ENCODE data around the gene DDX41.

DDX41 gene

DNA sequence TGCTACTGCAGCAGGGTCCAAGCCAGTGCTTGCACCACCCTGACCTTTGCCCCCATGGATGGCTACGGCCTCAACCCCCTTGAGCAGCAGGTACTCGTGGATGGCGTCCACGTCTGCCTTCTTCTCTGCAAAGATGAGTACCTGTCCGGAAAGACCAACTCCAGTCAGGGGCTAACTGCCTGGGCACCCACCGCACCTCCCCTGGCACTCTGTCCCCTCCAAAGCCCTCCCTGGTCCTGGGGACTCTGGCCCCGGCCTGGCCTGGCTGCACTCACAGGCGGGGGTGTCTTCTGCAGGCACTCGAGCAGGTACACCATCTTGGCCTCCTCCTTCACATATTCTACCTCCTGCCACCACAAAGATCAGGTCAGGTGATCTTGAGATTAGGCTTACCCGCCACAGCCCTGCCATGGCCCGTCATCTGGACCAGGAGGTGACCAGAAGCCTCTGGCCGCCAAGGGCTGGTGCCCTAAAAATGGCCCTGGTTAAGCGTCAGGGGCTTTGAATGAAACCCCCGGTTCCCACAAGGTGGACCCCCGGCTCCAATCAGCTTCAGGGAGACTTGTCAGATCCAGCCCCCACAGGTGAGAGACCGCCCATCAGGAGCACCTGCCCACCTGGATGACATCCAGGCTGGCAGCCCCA lies 3.9 kb downstream of the DDX41 start:
- no peak for DNase-seq

DNA sequence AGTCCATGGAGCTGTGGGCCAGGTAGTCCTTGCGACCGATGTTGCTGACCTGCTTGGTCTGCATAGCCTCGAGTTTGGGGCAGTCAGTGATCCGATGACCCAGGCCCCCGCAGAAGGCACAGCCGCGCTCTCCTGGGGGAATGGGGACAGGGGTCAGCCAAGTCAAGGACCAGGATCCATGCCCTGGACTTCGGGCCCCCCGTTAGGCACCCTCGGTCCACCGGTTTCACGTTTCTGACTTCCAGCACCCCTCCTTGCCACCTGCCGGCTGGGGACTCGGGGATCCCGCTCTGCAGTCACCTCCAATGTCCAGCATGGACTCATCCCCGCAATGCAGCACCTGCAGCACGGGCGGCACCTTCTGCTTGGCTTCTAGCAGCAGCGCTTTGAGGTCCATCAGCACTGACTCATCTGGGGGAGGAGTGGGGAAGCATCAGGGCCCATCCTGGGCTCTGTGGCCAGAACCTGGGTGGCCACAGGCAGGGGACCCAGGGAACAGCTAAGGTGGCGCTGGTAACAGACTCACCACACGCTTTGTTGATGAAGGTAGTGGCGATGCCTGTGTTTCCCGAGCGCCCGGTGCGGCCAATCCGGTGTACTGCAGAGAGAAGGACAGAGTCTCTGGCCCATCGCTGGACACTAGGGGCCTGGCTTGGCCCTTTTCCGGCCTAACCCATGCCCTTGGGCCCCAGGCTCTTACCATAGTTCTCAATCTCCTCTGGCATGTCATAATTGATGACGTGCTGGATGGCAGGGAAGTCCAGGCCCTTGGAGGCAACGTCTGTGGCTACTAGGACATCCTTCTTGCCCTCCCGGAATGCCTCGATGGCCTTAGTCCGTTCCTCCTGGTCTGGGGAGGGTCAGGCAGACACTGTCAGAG lies 4.7 kb downstream of the DDX41 start:
- DNase-seq = no peak

DNA sequence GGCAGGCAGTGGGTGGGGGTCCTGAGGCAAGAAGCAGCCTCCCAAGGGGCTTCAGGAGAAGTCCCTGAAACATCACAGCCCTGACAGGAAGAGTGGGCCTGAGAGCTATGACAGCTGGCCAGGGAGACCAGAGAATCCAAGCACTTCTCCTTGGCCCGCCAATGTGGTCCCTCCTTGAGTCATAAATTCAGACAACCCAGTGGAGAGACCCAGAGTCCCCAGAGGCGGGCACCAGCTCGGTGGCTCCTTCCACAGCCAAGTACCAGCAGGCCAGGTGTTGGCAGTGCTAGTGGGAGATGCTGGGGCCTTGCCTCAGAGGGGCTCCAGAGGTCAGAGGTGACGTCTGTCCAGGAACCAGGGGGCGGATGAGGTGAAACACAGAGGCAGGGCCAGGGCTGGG lies 5.6 kb downstream of the DDX41 start:
- no peak for DNase-seq

DNA sequence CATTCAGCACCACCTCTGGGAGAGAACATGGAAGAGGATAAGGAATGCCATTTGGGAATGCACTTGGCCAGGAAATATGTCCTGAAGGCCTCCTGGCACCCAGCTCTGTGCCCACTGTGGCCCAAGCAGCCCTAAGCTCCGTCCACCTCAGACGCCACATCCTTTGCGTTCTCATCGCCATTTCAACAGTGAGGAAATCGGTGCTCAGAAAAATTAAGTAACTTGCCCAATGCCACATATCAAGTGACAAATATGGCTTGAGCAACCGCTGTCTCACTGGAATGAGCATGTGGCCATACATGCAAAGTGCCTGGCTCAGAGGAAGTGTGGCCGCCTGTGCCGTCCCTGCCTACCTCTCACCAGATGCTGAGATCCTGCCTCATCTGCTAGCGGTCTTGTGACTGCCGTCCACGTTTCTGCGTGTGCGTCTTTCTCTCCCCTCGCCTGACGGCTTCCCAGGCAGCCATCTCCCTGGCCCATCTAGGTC lies 6.2 kb downstream of the DDX41 start:
- DNase-seq = peak in 1 of 14 donors; percentile 47

DNA sequence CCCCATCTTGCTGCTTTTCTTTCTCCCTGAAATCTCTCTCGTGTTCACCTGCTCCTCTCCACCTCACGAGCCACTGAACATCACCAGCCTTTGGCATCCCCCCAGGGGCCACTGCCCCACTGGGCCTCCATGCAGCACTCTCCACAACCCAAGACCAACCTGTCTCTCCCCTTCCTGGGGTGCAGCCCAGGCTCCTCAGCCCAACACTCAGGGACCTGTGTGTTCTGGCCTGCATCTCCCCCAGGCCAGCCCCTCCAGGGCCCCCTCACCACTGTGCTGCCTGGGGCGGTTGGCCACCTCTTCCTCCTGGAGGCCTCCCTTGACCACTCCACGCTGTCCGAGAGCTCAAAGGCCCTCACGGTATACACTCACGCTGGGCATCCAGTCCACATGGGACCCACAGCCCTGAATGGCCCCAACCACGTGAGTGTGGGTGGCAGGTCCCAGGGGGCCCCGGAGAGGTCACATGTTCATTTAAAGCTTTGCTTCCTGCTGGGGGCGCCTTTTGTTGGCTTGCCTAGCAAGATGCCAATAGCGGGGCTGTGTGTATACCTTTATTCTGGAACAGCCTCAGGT lies 6.7 kb downstream of the DDX41 start:
- DNase-seq = no peak

DNA sequence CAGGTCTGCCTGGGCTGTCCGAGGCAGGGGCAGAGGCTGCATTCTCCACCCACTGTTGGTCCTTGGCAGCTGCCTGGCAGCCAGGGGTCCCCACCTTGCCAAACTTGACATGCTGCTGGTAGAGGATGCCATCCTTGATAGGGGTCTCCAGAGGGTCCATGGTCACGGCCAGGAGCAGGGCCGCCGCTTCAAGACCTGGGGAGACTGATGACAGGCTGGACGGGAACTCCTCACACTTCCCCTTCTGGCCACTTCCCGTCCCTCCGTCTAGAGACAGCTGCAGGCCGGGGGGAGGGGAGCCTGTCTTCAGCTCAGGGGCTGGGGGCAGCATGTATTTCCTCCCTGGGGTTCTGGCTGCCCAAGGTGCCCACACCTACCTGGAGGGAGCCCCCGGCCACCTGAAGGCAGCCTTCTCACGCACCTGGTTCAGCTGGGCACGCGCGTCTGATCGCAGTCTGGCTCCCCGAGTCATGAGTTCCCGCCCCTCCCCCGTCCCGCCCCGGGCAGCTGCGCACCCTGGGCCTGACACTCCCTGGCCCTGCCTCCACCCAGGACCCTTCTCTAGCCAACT lies 7.3 kb downstream of the DDX41 start, which contains the start of gene DOK3:
Gene DOK3 (minus strand): TSS at position 446 of the 571 bp plus-strand sequence. CDS start 286 bp downstream, at position 160.
- DNase-seq = peak in 6 of 14 donors; percentile 23 to 53 (median 28)

DNA sequence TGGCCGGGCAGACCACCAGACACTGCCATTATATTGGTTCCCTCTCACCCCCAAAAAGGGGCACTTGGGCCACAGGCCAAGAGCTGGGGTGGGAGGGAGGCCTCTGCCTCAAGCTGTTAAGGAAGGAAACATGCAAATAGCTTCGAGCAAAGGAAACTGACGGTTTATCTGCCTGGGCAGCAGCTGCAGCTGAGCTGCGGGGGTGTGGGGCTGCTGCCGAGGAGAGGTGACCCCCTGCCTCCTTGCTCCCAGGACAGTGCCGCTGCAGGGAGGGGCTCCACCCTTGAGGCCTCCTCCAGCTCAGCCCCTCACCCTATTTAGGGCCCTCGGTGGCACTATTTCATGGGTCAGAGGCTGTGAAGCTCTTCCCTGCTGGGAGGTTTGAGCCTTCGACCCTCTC lies 7.9 kb downstream of the DDX41 start:
- DNase-seq = no peak

DNA sequence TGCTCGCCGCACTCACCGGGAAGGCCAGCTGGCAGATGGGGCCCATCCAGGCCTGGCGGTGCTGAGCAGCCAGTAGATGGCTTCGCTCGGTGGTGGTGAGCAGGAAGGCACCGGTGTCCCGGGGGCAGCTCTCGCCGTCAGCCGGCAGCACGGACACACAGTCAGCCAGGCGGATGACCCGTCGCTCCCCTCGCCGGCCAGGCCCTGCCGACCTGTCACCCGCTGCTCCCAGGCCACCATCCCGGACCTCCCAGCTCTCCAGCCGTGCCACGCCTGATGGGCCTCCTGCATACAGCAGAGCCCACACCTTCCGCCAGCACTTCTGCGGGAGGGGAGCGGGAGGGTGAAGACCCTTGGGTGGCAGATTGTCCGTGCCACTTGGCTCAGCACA lies 8.5 kb downstream of the DDX41 start:
- DNase-seq = no peak

DNA sequence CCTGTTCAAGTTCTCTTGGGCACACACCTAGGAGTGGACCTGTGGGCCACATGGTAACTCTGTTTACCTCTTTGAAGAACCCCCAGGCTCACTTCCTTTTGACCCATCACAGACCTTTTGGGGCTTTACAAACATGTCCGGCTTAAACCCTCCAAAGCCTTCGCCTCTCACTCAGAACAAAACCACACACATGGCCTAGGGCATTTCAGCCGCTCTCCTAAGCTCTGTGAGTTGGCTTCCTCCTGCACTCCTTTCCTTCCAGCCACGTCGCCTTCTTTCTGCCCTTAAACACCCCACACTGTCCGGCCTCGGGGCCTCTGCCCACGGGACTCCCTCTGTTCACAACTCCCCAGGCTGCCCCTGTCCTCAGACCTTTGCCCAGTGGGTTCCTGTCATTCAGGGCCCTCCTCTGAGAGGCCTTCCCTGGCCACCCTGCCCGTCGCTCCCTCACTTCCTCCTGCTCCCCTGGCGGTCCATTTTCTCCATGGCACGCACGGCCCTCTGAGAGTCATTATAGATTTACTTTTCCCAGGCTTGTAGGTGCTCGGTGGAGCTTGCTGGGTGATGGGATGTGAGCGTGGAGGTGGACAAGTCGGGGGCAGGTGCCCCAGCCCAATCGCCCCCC lies 9.1 kb downstream of the DDX41 start:
- no peak for DNase-seq

DNA sequence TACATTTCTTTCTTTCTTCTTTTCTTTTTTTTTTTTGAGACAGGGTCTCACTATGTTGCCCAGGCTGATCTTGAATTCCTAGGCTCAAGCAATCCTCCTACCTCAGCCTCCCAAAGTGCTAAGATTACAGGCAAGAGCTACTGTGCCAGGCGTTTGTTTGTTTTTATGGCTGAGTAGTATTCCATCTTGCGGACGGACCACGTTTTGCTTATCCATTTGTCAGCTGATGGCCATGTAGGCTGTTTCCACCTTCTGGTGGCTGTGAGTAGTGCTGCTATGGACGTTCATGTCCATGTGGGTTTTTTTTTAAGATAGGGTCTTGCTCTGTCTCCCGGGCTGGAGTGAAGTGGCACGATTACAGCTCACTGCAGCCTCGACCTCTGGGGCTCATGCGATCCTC lies 9.6 kb downstream of the DDX41 start:
- DNase-seq = no peak

DNA sequence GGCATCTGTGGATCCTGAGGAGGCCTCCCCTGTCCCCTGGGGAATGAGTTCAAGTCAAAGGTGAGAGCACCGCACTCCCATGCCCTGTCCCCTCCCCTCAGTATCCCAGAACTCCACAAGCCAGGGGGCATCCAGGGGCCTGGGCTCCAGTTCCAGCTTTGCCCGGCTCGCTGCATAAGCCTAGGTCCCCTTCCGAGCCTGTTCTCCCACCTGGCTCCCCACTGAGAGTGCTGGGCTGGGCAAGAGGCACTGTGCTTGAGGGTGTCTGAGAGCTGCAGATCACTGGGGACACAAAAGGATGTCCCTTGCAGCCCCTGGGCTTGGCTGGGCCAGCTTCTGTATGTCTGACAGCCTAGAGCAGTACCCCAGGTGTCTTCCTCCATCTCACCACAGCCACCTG lies 11.7 kb downstream of the DDX41 start:
- DNase-seq = no peak

DNA sequence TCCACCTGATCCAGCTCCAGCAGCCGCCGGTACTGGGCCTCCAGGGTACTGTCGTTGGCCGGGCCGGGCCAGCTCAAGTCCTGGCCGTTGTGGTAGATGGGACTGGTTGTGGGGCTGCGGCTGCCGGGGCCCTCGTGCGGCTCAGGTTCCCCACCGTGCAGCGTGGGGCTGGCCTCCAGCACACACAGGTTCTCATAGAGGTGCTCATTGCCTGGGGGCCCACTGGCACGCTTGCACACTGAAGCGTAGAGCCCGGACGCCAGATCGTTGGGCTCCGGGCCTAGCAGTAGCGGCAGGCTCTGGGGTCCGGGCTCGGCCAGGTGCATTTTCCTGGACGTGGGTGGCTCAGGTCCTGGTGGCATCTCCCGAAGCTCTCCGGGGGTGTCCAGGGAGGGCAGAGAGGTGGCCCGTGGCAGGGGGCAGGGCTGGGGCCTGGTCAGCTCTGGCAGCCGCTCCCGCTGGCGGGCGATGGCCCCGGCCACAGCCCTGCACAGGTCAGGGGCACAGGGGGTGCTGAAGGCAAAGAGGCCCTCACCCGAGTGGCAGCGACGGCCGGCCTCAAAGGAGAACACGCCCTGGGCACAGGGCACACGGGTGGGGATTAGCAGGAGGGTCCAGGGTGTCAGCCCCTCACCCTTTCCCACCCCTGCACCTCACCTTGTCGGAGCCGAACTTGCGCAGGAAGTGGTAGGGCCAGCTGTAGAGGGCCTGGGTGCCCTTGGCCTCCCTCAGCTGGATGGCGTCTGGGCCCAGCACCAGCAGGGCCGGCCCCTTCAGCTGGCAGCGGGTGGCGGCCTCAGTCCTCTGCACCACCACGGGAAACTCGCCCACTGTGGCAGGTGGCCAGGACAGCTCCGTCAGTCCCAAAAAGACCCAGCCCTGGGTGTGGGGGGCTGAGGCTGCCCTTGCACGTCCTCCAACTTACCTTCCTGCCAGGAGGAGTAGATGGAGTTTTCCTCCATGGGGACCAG lies 12.4 kb downstream of the DDX41 start:
- DNase-seq = no peak

DNA sequence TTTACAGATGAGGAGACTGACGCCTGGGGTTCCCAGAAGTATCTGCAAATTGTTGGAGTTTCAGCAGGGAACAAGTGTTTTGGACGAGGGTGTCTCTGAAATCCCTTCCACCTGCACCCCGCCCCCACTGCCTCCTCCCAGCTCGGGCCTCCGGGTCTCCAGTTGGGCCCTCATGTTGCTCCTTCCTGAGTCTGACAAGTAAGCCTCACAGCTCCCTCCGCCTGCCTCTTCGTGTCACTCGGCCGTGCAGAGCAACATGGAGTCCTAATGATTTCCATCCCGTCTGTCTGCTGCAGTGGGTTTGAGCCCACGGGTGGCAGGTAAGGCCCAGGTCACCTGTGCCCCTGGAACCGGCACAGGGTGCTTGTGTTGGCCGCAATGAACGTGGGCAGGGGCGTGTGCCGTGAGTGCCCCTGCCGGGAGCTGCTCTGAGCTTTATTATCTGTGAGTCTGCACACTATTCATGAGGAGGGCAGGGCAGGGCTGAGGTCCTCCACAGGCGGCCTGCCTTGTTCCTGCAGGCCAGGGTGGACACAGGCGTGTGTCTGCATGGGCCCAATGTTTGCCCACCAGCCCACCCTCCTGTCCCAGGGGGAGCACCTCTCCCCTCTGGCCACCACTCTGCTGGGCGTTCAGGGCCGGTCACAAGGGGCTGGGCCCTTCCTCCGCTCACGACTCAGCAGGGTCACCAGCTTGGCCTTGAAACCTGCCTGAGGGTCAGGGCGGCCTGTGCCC lies 13.2 kb downstream of the DDX41 start:
- no peak for DNase-seq

DNA sequence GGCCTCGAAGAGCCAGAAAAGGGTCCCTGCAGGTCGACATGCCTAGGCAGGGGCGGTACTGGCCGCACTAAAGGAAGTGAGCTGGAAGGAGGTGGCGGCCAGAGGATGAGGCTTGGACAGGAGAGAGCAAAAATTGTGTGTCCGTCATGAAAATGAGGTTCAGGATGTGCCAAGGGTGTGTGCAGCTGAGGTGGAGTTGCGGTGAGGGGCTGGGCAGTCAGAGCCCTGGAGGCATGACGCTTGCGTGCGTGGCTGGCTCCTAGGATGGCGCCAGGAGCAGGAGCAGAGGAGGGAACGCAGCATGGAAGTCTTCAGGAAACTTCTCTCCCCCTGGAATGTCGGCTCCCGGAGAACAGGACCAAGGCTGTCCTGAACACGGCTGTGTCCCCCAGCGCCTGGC lies 13.9 kb downstream of the DDX41 start:
- DNase-seq = no peak

DNA sequence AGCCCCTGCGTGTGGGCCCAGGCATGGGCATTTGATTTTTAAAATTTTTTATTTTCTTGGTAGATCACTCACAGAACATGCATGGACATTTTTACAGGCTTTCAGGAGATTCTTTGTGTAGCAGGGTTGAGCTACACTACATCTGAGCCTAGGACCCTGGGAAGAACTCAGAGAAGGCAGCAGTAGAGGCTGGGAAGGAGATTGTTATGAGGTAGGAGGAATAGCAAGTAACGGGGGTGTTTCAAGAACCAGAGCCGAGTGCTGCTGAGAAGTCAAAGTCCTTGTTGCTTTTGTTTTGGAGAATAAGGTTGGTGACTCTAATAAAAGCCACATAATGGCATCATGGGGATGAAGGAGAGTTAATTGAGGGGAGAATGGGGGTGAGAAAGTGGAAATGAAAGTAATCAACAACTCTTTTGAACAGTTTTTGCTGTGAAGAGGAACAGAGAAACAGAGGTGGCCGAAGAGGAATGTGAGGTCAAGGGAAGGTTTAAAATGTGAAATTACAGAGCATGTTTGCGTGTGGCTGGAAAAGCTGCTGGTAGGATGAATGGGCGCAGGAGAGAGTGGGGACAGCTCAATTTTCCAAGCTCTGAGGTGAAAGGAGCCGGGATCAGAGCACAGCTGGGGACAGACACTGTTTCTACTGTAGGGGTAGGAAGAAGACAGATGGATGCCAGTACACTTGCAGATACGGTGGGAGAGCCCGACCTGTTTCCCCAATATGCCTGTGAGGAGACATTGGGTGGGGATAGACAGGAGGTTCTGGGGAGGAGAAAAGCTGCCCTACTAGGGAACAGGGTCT lies 14.7 kb downstream of the DDX41 start:
- no peak for DNase-seq

DNA sequence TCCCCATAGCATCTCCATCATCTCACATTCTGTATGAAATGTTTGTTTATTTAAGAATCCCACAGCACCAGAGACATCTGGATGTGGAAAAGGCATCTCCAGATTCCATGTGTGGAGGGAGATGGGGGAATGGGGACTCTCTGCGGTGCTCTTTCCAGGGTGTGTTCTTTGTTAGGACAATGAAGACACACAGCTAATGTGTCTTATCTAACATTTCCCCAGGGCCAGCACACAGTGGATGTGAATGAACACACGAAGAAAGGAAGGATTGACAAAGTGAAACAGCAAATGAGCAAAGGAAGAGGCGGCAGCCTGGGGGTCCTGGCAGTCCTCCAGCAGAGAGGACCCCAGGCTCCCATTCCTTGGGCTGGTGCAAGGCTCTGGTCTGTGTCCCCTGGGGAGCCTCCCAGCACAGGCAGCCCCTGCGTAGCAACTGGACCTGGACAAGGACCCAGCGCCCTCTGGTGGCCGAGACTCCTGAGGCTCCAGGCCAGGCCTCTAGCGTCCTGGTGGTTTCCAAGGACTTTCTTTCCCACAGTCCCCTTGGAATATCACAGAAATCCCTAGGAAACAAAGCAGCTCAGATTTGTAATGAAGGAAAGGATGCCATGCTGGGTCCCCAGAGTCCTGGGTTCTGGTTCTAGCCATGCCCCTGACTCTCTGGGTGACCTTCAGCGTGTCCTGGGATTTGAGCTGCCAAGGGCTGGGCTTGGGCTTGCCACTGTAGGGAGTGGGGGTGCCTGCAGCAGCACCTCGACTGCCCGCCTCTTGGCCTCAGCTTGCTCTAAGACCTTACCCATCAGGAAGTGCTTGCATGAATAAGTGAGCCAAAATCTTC lies 15.9 kb downstream of the DDX41 start:
- DNase-seq = peak; percentile 18 to 84 (median 62)

DNA sequence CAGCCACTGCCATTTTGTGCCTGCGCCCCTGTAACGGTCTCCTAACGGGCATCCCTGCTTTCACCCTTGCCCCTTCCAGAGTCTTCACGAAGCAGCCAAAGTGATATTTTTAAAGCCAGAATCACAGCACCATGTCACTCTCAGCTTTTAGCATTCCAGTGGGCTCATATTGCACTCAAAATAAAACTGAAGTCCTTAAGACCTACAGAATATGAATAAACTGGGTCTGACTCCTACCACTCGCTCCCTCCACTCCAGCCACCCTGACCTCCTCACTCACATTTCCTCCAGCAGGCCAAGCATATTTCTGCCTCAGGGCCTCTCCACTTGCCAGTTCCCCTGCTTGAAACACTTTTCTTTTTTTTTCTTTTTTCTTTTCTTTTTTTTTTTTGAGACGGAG lies 16.9 kb downstream of the DDX41 start:
- DNase-seq = no peak

DNA sequence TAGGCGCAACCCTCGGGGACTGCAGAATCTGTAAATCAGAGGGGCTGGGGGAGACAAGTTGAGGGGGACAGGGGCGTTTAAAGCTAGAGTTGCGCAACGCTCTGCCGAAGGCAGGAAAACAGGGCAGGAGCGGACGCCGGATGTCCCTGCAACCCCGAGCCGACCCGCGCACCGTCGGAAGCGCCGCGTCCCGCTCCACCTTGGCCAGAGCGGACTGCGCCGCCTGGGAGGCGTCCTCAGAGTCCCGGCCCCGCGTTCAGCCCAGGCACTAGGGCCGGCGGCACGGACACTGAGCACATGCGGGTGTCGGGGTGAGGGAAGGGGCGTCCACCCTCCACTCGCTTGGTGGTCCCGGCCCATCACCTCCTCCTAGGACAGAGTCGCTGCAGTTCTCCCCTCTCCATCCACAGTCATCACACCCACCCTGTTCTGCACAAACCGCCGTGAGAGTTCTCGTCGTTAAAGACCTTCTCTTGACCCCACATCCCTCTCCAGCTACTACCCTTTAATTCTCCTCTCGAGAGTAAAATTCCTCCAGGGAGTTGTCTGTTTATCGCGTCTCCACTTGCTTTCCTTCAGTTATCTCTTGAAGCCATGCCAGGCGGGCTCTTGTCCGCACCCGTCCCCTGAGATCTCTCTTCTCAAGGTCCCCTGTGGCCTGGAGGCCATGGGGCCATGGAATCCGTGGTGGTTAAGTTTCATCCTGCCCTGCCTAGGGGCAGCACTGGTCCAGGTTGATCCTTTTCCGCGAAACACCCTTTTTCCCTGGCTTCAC lies 18.6 kb downstream of the DDX41 start:
- DNase-seq = no peak
